SK-MEL-5 (cell line): ENCODE measurements around the gene DOCK9. TPM values are rescaled to one million over a fixed set of nuclear protein-coding genes. Genes with fewer than 3 reads are reported as not detected.
"Not testable (repeated sequence)": the region's sequence is repeated elsewhere in the genome, so short reads cannot be mapped to it uniquely, and the experiment has no call there.

Experiments
- DNase-seq: peaks from one replicate; pipeline ENCODE4 v3.0.0-alpha.2; 2016; ENCODE audit warnings: low read depth, low spot score
- in situ Hi-C: cut with HindIII; loops from 2 replicates; pipeline ENCODE4 v1.10.0; 2016; ENCODE audit warnings: low sequenced_read_pairs, high pct_unique_total_duplicates, low pct_unique_long_range_greater_than_20kb
- small RNA-seq, 2 experiments: library from RNA; depleted of rRNA; stranded (forward); fragments of <200 nt; gene quantifications; one replicate each; pipeline ENCODE3, GENCODE V24; 2014
- total RNA-seq: library from RNA; depleted of rRNA; stranded (reverse); fragments of >200 nt; shearing (Covaris generic); gene quantifications from 2 replicates; pipeline ENCODE4 v1.2.3, GENCODE V29; 2014; rRNA removed

Gene DOCK9
- total RNA-seq, 1 experiment from 2014 or later: 14.3 TPM

GRCh38 chr13:98768522-98768921, 209.3 kb downstream of the DOCK9 start:
- in situ Hi-C loops: no loop called here
- no peak for DNase-seq

- no peak for DNase-seq
- in situ Hi-C loops: no loop called here
Measured at GRCh38 chr13:98766697-98767096, 211.2 kb downstream of the DOCK9 start.

- in situ Hi-C loops: no loop called here
Measured at GRCh38 chr13:98765996-98766519, 211.8 kb downstream of the DOCK9 start.

GRCh38 chr13:98761986-98762616, 215.8 kb downstream of the DOCK9 start:
- DNase-seq: no peak
- in situ Hi-C loops: no loop called here

More at GRCh38 chr13:98765996-98766519, 211.8 kb downstream of the DOCK9 start:
- no peak for DNase-seq

GRCh38 chr13:98761126-98761985, 216.5 kb downstream of the DOCK9 start:
- in situ Hi-C loops: no loop called here
- DNase-seq: peak; percentile 16

- in situ Hi-C loops: no loop called here
- DNase-seq: no peak
Measured at GRCh38 chr13:98755729-98756128, 222.1 kb downstream of the DOCK9 start.

GRCh38 chr13:98755116-98755515, 222.7 kb downstream of the DOCK9 start:
- in situ Hi-C loops: no loop called here
- DNase-seq: no peak

GRCh38 chr13:98754468-98754867, 223.4 kb downstream of the DOCK9 start:
- in situ Hi-C loops, DNase-seq: not testable (repeated sequence)

GRCh38 chr13:98752467-98753290, 225.2 kb downstream of the DOCK9 start, which contains the start of gene SLC15A1:
Gene SLC15A1 (minus strand): TSS chr13:98752672. CDS start chr13:98752598, 74 bp downstream.
- in situ Hi-C loops: no loop called here
- no peak for DNase-seq

GRCh38 chr13:98751861-98752466, 225.9 kb downstream of the DOCK9 start:
- in situ Hi-C loops: no loop called here
- no peak for DNase-seq

GRCh38 chr13:98751367-98751782, 226.5 kb downstream of the DOCK9 start:
- in situ Hi-C loops: no loop called here
- no peak for DNase-seq

- in situ Hi-C loops: no loop called here
- no peak for DNase-seq
Measured at GRCh38 chr13:98749501-98749900, 228.4 kb downstream of the DOCK9 start.

- in situ Hi-C loops: no loop called here
- DNase-seq: no peak
Measured at GRCh38 chr13:98746968-98747367, 230.9 kb downstream of the DOCK9 start.

Small RNA genes within 50 kb of the gene (small RNA-seq; reads per million reads assigned to genes)
- gene AL161420.1 (0 reads per million in 2 experiments), gene RNU6-83P (0 reads per million in 2 experiments)

Other genes starting within 250 kb of the DOCK9 start
- gene SLC15A1, start 225.4 kb downstream of the DOCK9 start, total RNA-seq: not detected in 2 replicates
- gene UBAC2, start 222.8 kb upstream of the DOCK9 start, total RNA-seq: 59.5 and 70.2 TPM in 2 replicates